GM21381 (cell line): ENCODE results near the gene EFS.
"Not testable (repeated sequence)": the region's sequence is repeated elsewhere in the genome, so short reads cannot be mapped to it uniquely, and the experiment has no call there.

ENCODE experiments used
- ATAC-seq: cut with Tn5 transposase; IDR thresholded peaks from one replicate; pipeline ENCODE4 v1.9.1; 2021; ENCODE audit warnings: mild to moderate bottlenecking, moderate library complexity; ENCODE audit not compliant: unreplicated experiment

Gene EFS

DNA sequence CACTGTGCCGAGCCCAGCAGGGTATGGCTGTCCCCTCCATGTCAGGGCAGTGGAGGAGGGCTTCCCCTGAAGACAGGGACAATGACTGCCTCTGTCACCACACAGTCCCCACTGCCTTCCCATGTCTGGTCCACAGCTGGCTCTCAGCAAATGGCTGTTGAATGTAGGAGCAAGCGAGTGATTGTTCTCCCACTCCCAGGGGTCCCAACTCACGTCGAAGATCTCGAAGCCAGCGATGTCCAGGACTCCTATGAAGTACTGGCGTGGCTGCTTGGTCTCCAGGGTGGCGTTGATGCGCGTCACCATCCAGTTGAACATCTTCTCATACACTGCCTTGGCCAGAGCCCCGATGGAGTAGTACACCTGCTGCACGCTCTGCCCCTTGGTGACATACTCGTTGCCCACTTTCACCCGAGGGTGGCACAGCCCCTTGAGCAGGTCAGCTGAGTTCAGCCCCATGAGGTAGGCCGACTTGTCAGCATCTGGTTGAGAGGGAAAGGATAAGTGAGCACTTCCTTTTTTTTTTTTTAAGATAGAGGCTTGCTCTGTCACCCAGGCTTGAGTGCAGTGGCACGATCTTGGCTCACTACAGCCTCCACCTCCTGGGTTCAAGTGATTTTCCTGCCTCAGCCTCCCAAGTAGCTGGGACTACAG is 35.7 kb upstream of the EFS start:
- ATAC-seq = not testable (repeated sequence)

DNA sequence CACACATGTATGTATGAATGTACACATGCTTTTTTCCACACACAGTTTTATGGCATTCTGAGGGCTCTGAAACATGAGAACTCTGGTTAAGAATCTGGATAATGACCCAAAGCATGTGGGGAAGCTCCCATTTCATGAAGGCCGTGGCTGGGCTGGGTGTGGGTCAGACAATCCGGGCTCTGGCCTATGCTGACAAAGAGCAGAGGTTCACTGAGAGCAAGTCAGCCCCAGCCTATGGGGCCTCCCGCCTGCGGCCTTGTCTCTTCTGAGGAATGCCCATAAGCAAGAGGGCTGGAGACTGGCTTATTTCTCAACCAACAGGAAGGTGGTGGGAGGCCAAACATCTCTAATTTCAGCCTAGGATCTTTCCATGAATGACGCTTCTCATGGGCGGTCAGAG is 34.6 kb upstream of the EFS start:
- ATAC-seq = no peak

DNA sequence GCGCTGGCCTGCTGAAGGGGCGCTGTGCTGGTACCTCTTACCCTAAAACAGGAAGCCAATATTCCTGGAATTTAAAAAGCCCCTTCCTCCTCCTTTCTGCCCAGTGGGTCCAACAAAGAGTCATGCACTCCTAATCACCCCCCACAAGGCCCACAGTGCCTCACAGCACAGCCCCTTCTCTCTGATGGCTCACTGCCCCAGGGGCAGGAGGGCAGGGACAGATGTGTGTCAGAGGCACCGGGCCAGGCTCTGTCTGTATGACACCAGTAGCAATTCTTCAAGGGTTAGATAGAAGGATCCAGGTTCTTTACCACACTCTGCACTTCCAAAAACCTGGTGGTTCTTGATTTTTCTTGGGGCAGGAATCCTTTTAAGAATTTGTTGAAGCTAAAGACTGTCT is 34.2 kb upstream of the EFS start:
- ATAC-seq = no peak

DNA sequence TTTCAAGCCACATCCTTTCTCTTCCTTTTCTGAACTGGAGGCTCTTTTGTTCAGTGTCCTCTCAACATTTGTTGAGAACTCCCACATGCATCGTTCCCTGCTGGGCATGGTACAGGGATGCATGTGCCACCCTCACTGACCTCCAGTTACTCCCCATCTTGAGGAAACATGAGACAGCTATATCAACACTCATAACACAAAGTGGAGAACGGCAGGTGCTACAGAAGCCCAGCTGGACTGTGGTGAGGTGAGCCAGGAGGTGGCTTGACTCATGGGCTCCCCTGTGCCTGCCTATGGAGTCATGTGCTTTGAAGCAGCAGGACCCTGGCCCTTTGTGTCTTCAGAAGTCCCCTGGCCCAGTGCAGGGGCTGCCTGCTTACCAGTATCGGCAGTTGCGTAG is 33.4 kb upstream of the EFS start:
- ATAC-seq = no peak

DNA sequence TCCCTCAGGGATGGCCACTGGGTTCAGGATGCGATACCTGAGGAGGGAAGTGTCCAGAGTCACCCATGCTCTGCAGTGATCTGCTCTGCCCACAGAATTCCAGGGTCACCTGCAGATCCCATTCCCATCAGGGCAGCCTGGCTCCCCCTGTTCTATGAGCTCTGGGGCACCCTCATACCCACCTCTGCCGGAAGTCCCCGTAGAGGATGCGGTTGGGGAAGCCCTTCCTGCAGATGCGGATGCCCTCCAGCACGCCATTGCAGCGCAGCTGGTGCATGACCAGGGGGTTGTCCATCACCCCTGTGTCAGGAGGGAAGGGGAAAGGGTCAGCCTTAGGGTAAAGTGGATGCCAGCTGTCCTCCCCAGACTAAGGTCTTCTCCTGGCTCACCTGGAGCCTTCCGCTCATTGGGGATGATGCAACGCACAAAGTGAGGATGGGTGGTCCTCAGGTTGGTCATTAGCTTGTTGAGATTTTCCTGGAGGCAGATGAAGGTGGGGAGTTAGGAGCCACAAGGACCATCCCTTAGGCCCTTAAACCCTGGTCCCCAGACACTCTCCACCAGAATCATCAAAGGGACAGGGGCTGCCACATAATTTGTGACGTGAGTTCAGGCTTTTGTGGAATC is 31.9 kb upstream of the EFS start:
- ATAC-seq = no peak

DNA sequence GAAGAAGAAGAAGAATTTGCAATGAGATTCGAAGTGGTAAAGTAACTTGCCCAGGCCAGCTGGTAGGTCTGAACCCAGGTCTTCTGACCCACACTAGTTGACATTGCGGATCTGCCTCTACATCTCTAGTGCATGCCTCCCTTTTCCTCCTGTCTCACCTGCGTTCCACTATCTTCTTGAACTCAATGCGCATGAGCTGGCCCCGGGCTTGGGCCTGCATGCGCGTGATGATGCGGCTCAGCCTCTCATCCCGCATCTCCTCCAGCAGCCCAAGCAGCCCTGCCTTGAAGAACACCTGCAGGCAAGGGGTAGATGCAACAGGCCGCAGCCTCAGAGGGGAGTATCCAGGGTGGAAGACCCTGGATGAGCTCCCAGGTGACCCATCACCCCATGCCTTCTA is 31.2 kb upstream of the EFS start:
- no peak for ATAC-seq

DNA sequence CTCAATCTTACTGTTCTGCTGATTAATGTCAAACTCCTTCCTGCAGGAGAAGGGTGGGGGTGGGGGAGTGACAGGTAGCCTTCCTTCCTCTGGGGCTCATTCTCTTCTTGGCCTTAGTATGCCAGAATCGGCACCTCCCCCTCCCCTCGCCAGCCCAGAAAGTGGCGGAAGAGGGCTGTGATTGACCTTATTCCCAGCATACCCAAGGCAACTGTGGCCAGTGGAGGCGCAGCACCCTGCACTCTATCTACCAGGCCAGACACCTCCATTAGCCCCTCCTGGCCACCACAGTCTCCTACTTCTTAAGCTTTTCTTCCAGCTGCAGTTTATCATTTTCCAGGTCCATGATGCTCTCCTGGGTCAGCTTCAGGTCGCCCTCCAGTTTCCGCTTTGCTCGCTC is 27.6 kb upstream of the EFS start:
- ATAC-seq = no peak

DNA sequence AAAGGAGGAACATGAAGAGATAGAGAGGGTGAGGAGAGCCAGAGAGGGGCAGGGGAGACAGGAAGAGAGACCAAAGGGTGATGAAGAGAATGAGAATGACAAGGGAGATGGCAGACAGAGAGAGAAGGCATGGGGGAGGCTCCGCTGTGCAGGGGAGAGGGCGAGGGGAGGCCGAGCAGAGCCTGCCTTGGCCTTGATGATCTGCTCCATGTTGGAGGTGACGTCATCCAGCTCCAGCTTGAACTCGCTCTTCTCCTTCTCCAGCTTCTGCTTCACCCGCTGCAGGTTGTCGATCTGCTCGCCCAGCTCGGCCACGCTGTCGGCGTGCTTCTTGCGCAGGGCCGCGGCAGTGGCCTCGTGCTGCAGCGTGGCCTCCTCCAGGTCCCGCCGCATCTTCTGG is 24.9 kb upstream of the EFS start:
- not testable (repeated sequence) for ATAC-seq

DNA sequence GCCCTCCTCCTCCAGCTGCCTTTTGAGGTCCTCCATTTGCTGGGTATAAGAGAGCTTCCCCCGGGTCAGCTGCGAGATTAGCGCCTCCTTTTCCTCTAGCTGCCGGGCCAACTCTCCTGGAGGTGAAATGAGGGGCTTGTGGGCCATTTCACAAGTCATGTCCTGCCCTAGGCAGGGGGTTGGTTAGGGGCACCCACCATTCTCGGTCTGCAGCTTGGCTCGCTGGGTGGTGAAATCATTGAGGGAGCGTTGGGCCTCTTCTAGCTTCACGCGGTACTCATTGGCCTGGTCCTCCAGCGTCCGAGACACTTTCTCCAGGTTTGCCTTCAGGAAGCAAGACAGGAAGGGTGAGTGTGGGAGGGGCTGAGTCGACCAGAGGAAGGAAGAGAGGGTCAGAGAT is 24.4 kb upstream of the EFS start:
- ATAC-seq = no peak

DNA sequence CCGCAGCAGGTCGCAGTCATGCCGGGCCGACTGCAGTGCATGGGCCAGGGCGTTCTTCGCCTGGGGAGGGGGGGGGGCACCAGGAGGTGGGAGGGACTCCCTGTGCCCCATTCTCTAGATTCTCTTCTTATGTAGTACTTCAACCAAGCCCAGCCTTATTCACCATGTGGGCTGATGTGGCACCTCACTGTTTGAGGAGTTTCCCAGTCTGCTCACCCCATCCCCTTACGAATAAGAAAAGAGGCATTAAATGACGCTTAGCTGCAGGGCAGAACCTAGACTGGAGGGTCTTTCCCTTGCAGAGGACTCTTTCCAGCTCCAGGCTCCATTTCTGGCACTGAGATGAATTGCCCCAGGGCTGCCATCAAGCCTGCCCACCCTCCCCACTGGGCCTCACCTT is 24.0 kb upstream of the EFS start:
- no peak for ATAC-seq

DNA sequence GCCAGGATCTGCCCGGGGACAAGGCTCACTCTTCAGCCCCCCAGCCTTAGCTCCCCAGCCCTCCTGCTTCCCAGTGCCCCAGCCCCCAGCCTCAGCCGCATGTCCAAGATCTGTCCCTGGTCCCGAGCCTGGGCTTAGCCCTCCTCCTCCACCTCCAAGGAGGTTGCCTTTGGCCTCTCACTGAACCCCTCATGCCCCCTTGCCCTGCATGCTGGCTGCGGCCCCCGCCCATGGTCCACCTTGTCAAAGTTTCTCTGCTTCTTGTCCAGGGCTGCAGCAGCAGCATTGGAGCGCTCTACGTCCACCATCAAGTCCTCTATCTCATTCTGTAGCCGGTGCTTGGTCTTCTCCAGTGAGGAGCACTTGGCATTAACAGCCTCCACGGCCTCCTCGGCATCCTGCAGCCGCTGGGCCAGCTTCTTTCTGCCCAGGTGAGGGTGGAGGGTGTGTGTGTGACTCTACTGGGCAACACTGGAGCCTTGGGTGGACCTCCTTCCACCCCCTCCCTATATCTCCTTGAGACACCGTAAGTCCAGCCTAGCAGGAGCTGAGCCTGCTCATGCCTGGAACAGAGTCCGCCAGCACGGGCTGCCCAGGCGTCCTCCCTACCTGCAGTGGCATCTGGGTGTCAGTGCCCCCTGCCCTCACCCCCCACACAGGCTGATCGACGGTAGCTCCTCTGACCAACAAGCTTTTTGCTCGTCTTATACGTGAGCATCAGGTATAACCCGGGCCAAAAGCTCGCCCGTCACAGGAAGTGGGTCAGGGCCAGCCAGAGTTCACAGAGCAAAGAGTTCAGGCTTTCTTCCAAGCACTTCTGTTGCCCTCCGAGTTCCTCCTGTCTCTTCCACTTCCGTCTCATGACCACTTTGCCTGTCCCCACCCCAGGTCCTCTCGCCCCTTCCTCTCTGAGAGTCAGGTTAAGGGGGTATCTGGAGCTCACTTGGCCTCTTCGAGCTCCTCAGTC is 23.2 kb upstream of the EFS start:
- no peak for ATAC-seq

DNA sequence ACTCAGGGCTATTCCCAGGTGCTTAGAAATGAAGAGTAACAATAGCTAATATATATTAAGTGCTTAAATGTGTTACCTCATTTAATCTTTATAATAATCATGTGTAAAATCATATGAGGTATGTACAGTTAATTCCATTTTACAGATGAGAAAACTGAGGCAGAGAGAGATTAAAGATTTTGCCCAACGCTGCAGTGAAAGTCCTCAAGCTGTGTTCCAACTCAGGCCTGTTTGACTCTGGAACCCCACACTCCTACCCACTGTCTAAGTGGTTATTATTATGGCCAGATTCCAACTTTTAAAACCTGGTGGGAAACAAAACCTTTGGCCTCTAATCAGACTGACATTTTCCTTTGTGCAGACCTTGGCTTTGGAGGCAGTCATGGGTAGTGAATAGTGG is 22.0 kb upstream of the EFS start:
- ATAC-seq = no peak

DNA sequence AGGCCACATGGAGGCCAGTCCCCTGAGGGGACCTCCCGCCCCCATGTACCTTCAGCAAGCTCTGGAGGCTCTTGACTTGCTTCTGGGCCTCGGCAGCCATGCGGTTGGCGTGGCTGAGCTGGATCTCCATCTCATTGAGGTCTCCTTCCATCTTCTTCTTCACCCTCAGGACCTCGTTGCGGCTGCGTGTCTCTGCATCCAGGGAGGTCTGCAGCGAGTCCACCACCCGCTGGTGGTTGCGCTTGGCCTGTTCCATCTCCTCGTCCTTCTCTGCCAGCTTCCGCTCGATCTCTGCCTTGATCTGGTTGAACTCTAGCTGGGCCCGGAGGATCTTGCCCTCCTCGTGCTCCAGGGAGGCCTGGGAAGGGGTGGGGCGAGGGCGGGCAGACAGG is 21.3 kb upstream of the EFS start:
- ATAC-seq = not testable (repeated sequence)

DNA sequence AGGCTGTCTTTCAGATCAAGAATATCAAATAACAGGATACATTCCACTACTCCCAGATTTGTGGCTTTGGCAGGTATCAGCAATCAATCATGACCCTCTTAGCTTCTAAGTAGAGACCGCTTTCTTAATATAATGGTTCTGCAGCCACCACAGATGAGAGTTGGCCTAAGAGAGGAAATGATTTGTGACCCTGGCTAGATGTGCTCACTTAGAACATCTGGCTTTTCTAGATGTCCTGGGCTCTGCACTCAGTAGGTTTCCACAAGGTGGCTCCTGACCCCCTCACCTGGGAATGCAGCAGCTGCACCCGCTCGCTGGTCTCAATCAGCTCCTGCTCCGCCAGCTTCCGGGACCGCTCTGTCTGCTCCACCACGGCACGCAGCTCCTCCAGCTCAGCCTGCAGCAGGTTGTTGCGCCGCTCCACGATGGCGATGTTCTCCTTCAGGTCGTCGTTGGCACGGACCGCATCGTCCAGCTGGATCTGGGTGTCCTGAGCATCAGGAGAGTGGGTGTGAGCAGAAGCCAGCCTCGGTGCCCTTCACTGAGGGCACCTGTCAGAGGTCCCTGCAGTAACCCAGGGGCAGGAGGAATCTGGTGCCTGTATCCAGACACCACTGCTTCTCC is 20.8 kb upstream of the EFS start:
- ATAC-seq = no peak

DNA sequence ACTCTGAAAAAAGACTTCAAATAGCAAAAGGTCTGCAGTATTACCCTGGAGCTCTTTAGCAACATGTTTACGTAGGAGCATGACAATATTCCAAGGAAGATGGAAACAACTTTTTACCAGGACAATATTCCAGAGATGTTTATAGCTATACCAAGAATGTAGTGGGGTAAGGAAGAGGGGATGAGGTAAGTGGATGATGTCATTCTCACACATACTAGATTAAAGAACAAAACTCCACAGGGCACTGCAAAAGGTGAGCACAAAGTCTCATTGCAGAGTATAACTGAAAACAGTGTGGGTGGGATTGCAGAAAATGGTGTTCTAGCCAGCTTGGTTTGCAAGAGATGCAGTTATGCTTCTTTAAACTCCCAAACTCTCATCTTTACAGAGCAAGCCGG is 20.3 kb upstream of the EFS start:
- ATAC-seq = no peak

DNA sequence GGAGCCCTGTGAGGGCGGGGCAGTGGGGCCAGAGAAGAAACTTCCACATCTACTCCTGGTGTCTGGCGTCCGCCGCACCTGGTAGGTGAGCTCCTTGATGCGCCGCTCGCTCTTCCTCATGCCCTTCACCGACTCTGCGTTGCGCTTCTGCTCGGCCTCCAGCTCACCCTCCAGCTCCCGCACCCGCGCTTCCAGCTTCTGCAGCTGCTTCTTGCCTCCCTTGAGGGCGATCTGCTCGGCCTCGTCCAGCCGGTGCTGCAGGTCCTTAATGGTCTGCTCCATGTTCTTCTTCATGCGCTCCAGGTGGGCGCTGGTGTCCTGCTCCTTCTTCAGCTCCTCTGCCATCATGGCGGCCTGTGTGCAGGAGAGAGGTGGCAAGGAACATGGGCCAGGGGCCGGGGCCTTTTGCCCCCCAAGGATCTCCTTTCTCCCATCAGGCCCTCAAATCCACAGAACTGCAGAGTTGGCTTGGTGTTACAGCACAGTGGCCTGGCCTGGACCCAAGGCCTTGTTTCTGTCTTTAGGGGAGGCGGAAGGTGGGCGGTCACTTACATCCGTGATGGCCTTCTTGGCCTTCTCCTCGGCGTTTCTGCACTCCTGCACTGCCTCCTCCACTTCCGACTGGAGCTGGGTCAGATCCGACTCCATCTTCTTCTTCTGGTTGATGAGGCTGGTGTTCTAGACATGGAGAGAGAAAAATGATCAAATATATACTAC is 19.6 kb upstream of the EFS start:
- ATAC-seq = no peak

DNA sequence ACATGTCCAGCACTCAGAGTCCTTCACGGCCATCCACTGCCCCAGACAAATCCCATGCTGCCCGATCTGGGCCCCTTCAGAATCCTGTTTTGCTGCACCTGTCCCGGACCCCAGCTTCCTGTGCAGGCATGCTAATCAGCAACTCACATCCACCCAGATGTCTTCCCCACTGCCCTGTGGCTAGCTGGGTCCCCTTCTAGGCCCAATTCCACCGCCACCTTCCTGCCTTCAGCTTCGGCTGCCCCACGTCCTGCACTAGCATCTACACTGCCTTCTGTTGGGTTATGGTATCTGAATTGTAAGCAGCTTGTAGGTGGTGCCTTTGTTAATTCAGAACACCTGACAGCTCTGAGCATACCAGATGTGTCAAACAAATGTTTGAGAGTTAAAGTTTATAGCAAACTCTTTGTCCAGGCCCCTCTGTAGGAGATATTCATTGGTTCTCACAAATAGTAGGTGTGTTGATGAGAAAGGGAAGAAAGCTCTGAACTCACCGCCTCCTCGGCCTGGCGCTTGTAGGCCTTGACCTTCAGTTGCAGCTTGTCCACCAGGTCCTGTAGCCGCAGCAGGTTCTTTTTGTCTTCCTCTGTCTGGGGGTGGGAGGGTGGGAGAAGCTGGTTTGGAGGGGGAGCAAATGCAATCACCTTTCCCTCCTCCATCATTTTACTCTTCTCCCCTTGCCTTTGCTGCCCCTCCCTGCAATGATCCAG is 17.9 kb upstream of the EFS start:
- no peak for ATAC-seq

DNA sequence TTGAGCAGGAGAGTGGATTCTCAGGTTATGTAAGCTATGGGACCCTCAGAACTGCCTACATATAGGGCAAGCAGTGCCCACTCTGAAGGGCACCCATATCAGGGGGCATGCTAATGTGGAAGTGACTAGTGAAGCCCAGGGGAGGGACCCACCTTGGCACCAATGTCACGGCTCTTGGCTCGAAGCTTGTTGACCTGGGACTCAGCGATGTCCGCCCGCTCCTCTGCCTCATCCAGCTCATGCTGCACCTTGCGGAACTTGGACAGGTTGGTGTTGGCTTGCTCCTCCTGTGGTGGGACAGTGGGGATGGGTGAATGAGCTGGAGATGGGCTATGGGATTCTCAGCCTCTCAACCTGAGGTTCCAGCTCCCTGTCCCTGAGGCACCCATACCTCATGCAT is 17.3 kb upstream of the EFS start:
- ATAC-seq = no peak

DNA sequence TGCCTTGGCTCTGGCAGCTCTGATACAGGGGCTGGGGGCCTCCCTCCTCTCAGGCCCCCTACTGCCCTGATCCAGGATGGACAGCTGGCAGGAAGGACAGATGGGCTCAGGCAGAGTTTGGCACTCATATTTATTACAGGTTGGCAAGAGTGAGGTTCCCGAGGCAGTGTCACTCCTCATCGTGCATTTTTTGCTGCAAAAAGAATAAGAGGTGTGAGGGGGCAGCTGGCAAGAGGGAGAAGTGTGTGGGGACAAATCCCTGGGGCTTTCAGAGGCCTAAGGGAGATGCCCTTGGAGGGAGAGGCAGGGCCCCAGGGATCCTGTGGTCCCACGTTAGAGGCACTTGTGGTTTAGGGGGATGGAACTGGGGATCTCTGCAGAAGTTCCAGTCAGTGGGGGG is 16.9 kb upstream of the EFS start:
- no peak for ATAC-seq

DNA sequence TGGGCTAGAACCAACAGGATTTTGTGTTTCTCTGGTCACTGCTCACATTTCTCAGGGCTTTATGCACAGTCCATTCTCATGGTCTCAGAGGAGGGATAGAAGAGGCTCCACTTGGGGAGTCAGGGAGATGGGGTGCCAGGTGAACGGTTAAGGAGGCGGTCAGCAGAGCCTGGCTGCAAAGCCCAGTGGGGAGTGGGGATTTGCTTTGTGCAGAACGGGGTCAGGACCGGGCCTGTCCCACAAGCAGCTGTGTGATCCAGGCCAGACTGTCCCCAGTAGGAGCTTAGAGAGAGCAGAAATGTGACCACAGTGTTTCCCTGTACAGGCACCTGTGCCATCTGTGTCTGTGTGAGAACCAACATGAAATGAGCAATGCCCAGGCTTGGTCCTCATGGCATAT is 16.0 kb upstream of the EFS start:
- ATAC-seq = no peak
